Measurements from ENCODE around the gene SPRED1. TPM values are rescaled to one million over a fixed set of nuclear protein-coding genes. Genes with fewer than 3 reads are reported as not detected.

SPRED1 gene
- total and polyA plus RNA-seq, 4 experiments from 2014 or later, result 0.42 to 0.49 TPM; not detected in 2

GRCh38 chr15:38283010-38283409 is 30.4 kb downstream of the SPRED1 start:
- DNase-seq, result no peak
- H3K4me3 Mint-ChIP-seq, result no peak overlapping the region
- Histone ChIP-seq H3K4me1 (ENCODE audit: insufficient read depth, low read length) (no peaks in the 10 kb centered on the region), H3K36me3 (ENCODE audit: insufficient read depth, low read length) (no peaks in the 10 kb centered on the region), H3K4me3 (ENCODE audit: low read length in 2 of 2) (no peak overlapping the region), H3K27ac (ENCODE audit: low read depth, low read length) (no peak overlapping the region), H3K27me3 (ENCODE audit: insufficient read depth, low read length) (no peaks in the 10 kb centered on the region), H3K9me3 (ENCODE audit: control insufficient read depth in 1 of 2, low read length in 2 of 2) (no peaks in the 10 kb centered on the region)
- ChIA-PET POLR2A (ENCODE audit: partially characterized antibody) (no interaction called here), CTCF (ENCODE audit: partially characterized antibody) (no interaction called here)
- H3K27me3 Mint-ChIP-seq, result peaks cover 17 to 18% of the 10 kb centered on the region in 2 donors
- H3K27ac Mint-ChIP-seq, result no peak overlapping the region
- no peaks in the 10 kb centered on the region for H3K9me3 Mint-ChIP-seq
- H3K4me1 Mint-ChIP-seq, result no peaks in the 10 kb centered on the region
- no peaks in the 10 kb centered on the region for H3K36me3 Mint-ChIP-seq
- intact Hi-C loops (cut with micrococcal nuclease), result no loop called here

- Histone ChIP-seq H3K36me3 (ENCODE audit: insufficient read depth, low read length) (no peaks in the 10 kb centered on the region), H3K27ac (ENCODE audit: low read depth, low read length) (no peak overlapping the region), H3K4me3 (ENCODE audit: low read length in 2 of 2) (no peak overlapping the region), H3K9me3 (ENCODE audit: control insufficient read depth in 1 of 2, low read length in 2 of 2) (no peaks in the 10 kb centered on the region), H3K27me3 (ENCODE audit: insufficient read depth, low read length) (no peaks in the 10 kb centered on the region), H3K4me1 (ENCODE audit: insufficient read depth, low read length) (no peaks in the 10 kb centered on the region)
- Mint-ChIP-seq H3K4me3 (no peak overlapping the region), H3K27ac (peak overlapping the region in 1 of 7 donors; percentile 21), H3K27me3 (peaks cover 9 to 15% of the 10 kb centered on the region in 2 donors), H3K4me1 (no peaks in the 10 kb centered on the region), H3K36me3 (no peaks in the 10 kb centered on the region), H3K9me3 (peaks cover 0 to under 1% (median 0%) of the 10 kb centered on the region in 8 donors)
- DNase-seq, result no peak
- CTCF ChIA-PET (ENCODE audit: partially characterized antibody), result no interaction called here
- intact Hi-C loops (cut with micrococcal nuclease), result no loop called here
- POLR2A ChIA-PET (ENCODE audit: partially characterized antibody), result no interaction called here
Observed at GRCh38 chr15:38285456-38285855, 32.8 kb downstream of the SPRED1 start.

DNA sequence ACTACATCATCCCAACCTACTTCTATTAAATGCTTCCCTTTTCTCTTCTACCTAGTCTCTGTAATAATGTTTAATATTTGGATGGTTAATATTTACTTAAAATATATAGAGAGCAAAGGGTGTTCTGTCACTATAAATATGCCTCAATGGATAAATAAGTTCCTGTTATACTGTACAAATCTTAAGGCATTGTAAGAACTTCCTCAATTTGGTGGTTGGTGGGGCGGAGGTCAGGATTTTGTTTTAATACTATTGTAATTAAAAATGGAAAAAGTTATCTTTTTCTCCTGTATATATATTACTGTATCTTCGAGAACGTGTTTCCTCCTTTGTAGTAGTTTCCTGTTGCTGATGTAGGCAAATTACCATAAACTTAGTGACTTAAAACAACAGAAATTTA is 41.5 kb downstream of the SPRED1 start:
- peaks cover 0 to 6% (median 0%) of the 10 kb centered on the region in 8 donors for H3K9me3 Mint-ChIP-seq
- peaks cover 2 to 10% of the 10 kb centered on the region in 2 donors for H3K27me3 Mint-ChIP-seq
- ChIA-PET POLR2A (ENCODE audit: partially characterized antibody) (no interaction called here), CTCF (ENCODE audit: partially characterized antibody) (no interaction called here)
- H3K4me1 Mint-ChIP-seq, result no peaks in the 10 kb centered on the region
- Histone ChIP-seq H3K27me3 (ENCODE audit: insufficient read depth, low read length) (no peaks in the 10 kb centered on the region), H3K4me1 (ENCODE audit: insufficient read depth, low read length) (no peaks in the 10 kb centered on the region), H3K27ac (ENCODE audit: low read depth, low read length) (no peak overlapping the region), H3K4me3 (ENCODE audit: low read length in 2 of 2) (no peak overlapping the region), H3K9me3 (ENCODE audit: control insufficient read depth in 1 of 2, low read length in 2 of 2) (no peaks in the 10 kb centered on the region), H3K36me3 (ENCODE audit: insufficient read depth, low read length) (no peaks in the 10 kb centered on the region)
- no peak overlapping the region for H3K27ac Mint-ChIP-seq
- intact Hi-C loops (cut with micrococcal nuclease), result no loop called here
- H3K36me3 Mint-ChIP-seq, result peaks cover 0 to 4% of the 10 kb centered on the region in 2 donors
- no peak for DNase-seq
- H3K4me3 Mint-ChIP-seq, result no peak overlapping the region

DNA sequence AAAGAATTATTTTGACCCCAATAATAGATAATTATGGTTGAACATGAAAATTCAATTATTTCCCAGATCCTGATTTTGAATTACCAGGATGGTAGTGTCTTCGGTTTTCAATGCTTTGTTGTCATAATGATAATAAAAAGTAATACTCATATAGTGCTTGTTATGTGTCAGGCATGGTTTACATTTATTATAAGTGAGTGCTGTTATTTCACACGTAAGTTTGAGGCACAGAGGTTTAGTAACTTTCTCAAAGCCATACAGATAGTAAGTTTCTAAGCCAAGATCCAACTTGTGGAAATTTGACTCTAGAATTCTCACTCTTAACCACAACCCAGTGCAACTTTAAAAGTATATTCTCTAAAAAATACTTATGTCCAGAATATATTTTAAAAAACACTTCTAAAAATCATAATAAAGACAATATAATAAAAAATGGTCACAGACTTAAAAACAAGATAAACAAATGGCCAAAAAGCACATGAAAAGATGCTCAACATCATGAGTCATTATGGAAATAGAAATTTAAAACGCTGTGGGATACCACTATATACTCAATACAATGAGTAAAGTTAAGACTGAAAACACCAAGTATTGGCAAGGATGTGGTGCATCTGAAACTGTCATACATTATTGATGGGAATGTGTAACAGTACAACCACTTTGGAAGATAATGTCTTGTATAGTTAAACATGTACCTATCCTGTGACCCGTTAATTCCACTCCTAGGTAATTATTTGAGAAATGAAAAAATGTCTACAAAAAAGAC is 45.2 kb downstream of the SPRED1 start:
- Mint-ChIP-seq H3K4me3 (no peak overlapping the region), H3K36me3 (no peaks in the 10 kb centered on the region), H3K4me1 (peaks cover 0 to 4% (median 0%) of the 10 kb centered on the region in 4 donors), H3K27me3 (peaks cover 4 to 15% of the 10 kb centered on the region in 2 donors), H3K9me3 (no peaks in the 10 kb centered on the region), H3K27ac (no peak overlapping the region)
- CTCF ChIA-PET (ENCODE audit: partially characterized antibody), result no interaction called here
- Histone ChIP-seq H3K4me1 (ENCODE audit: insufficient read depth, low read length) (no peaks in the 10 kb centered on the region), H3K27ac (ENCODE audit: low read depth, low read length) (no peak overlapping the region), H3K27me3 (ENCODE audit: insufficient read depth, low read length) (no peaks in the 10 kb centered on the region), H3K4me3 (ENCODE audit: low read length in 2 of 2) (no peak overlapping the region), H3K36me3 (ENCODE audit: insufficient read depth, low read length) (no peaks in the 10 kb centered on the region), H3K9me3 (ENCODE audit: control insufficient read depth in 1 of 2, low read length in 2 of 2) (no peaks in the 10 kb centered on the region)
- intact Hi-C loops (cut with micrococcal nuclease), result no loop called here
- POLR2A ChIA-PET (ENCODE audit: partially characterized antibody), result no interaction called here
- DNase-seq, result no peak

GRCh38 chr15:38299216-38299615 is 46.6 kb downstream of the SPRED1 start:
- no peaks in the 10 kb centered on the region for H3K36me3 ChIP-seq (ENCODE audit: insufficient read depth, low read length)
- Mint-ChIP-seq H3K9me3 (no peaks in the 10 kb centered on the region), H3K4me3 (no peak overlapping the region), H3K4me1 (peaks cover 0 to 4% (median 0%) of the 10 kb centered on the region in 4 donors), H3K27me3 (peaks cover 4 to 12% of the 10 kb centered on the region in 2 donors), H3K36me3 (no peaks in the 10 kb centered on the region), H3K27ac (no peak overlapping the region)
- no peak overlapping the region for H3K4me3 ChIP-seq (ENCODE audit: low read length in 2 of 2)
- no peak overlapping the region for H3K27ac ChIP-seq (ENCODE audit: low read depth, low read length)
- ChIA-PET POLR2A (ENCODE audit: partially characterized antibody) (no interaction called here), CTCF (ENCODE audit: partially characterized antibody) (no interaction called here)
- intact Hi-C loops (cut with micrococcal nuclease), result no loop called here
- no peaks in the 10 kb centered on the region for H3K9me3 ChIP-seq (ENCODE audit: control insufficient read depth in 1 of 2, low read length in 2 of 2)
- DNase-seq, result no peak
- H3K4me1 ChIP-seq (ENCODE audit: insufficient read depth, low read length), result no peaks in the 10 kb centered on the region
- H3K27me3 ChIP-seq (ENCODE audit: insufficient read depth, low read length), result no peaks in the 10 kb centered on the region

GRCh38 chr15:38300395-38300794 is 47.8 kb downstream of the SPRED1 start:
- no peak overlapping the region for H3K27ac Mint-ChIP-seq
- POLR2A ChIA-PET (ENCODE audit: partially characterized antibody), result no interaction called here

DNA sequence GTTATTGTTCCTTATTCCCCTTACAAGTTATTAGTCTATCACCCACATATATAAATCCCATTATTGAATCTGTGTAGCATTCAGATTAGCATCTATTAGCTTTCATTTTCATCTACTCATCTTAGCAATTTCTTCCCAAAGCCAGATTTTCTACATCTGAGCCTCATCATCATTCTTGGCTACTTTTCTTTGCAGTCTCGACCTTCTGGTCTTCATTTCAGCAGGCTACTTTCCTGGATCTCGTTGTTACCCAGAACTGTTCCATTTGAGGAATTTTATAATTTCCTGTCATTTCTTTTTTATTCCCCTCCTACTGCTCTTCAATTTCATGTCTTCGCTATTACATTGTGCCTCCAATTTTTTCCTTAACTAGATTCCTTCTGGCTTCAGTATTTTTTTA is 51.8 kb downstream of the SPRED1 start:
- Histone ChIP-seq H3K27me3 (ENCODE audit: insufficient read depth, low read length) (no peaks in the 10 kb centered on the region), H3K4me3 (ENCODE audit: low read length in 2 of 2) (no peak overlapping the region), H3K36me3 (ENCODE audit: insufficient read depth, low read length) (no peaks in the 10 kb centered on the region), H3K9me3 (ENCODE audit: control insufficient read depth in 1 of 2, low read length in 2 of 2) (no peaks in the 10 kb centered on the region), H3K27ac (ENCODE audit: low read depth, low read length) (no peak overlapping the region), H3K4me1 (ENCODE audit: insufficient read depth, low read length) (peaks cover 19% of the 10 kb centered on the region)
- no peaks in the 10 kb centered on the region for H3K36me3 Mint-ChIP-seq
- intact Hi-C loops (cut with micrococcal nuclease), result no loop called here
- H3K27ac Mint-ChIP-seq, result no peak overlapping the region
- no peak for DNase-seq
- peaks cover 3 to 6% of the 10 kb centered on the region in 2 donors for H3K27me3 Mint-ChIP-seq
- peaks cover 19 to 27% (median 23%) of the 10 kb centered on the region in 4 donors for H3K4me1 Mint-ChIP-seq
- H3K4me3 Mint-ChIP-seq, result no peak overlapping the region
- ChIA-PET CTCF (ENCODE audit: partially characterized antibody) (no interaction called here), POLR2A (ENCODE audit: partially characterized antibody) (no interaction called here)
- H3K9me3 Mint-ChIP-seq, result peaks cover 0 to 2% (median 0%) of the 10 kb centered on the region in 8 donors

More at GRCh38 chr15:38300395-38300794, 47.8 kb downstream of the SPRED1 start:
- no peak overlapping the region for H3K27ac ChIP-seq (ENCODE audit: low read depth, low read length)
- H3K9me3 ChIP-seq (ENCODE audit: control insufficient read depth in 1 of 2, low read length in 2 of 2), result no peaks in the 10 kb centered on the region
- Mint-ChIP-seq H3K36me3 (no peaks in the 10 kb centered on the region), H3K27me3 (peaks cover 4 to 12% of the 10 kb centered on the region in 2 donors), H3K9me3 (no peaks in the 10 kb centered on the region), H3K4me1 (peaks cover 0 to 4% (median 0%) of the 10 kb centered on the region in 4 donors), H3K4me3 (no peak overlapping the region)
- H3K27me3 ChIP-seq (ENCODE audit: insufficient read depth, low read length), result no peaks in the 10 kb centered on the region
- intact Hi-C loops (cut with micrococcal nuclease), result no loop called here
- H3K4me1 ChIP-seq (ENCODE audit: insufficient read depth, low read length), result no peaks in the 10 kb centered on the region
- no peak for DNase-seq
- no peaks in the 10 kb centered on the region for H3K36me3 ChIP-seq (ENCODE audit: insufficient read depth, low read length)
- CTCF ChIA-PET (ENCODE audit: partially characterized antibody), result no interaction called here
- H3K4me3 ChIP-seq (ENCODE audit: low read length in 2 of 2), result no peak overlapping the region

All from CD4-positive, alpha-beta memory T cell (primary cell).